Loucy (cell line): ENCODE measurements around the gene METTL17.

ENCODE experiments used
- EZH2phosphoT487 ChIP-seq: fragments of 200-600 bp; IDR thresholded peaks from 2 replicates; pipeline ENCODE4 v1.6.1; 2018; ENCODE audit warnings: antibody characterized with exemption, mild to moderate bottlenecking, moderate library complexity, borderline replicate concordance
- TF ChIP-seq, protein P1 (sequence below): fragments of 200-600 bp; sonication (generic); conservative IDR thresholded peaks from 2 replicates; pipeline ENCODE4 v1.5.1; 2014; ENCODE audit warnings: mild to moderate bottlenecking, antibody characterized with exemption, low read length

DNA sequence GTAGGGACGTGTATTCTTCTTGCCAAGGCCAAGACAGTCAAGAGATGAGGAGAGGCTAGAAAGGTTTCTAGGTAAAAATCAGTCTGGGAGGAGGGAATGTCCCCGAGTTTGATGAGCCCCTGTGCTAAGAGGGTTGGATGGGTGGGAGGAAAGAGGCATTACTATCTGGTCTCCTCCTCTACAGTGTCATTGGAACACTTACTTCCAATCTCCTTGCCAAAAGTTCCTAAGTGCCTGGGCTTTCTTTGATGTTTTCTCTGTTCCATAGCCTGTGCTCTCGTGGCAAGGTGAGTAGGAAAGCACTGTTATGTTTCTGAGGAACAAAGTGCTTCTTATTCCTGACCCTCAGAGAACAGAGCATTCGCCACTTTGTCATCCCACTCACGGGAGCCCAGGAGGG lies 44.9 kb downstream of the METTL17 start, which contains the start of gene RNASE13:
- TF ChIP-seq, protein P1, sequence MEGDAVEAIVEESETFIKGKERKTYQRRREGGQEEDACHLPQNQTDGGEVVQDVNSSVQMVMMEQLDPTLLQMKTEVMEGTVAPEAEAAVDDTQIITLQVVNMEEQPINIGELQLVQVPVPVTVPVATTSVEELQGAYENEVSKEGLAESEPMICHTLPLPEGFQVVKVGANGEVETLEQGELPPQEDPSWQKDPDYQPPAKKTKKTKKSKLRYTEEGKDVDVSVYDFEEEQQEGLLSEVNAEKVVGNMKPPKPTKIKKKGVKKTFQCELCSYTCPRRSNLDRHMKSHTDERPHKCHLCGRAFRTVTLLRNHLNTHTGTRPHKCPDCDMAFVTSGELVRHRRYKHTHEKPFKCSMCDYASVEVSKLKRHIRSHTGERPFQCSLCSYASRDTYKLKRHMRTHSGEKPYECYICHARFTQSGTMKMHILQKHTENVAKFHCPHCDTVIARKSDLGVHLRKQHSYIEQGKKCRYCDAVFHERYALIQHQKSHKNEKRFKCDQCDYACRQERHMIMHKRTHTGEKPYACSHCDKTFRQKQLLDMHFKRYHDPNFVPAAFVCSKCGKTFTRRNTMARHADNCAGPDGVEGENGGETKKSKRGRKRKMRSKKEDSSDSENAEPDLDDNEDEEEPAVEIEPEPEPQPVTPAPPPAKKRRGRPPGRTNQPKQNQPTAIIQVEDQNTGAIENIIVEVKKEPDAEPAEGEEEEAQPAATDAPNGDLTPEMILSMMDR, result no peak
- TF ChIP-seq EZH2phosphoT487, result no peak
